Left hindlimb (tissue), 1 donor: Measurements from ENCODE around the gene ECEL1.
"Not testable (repeated sequence)": the region's sequence is repeated elsewhere in the genome, so short reads cannot be mapped to it uniquely, and the experiment has no call there.

Experiments
- DNase-seq: peaks from one replicate; pipeline ENCODE4 v3.0.0-alpha.2; 2018

Gene ECEL1

DNA sequence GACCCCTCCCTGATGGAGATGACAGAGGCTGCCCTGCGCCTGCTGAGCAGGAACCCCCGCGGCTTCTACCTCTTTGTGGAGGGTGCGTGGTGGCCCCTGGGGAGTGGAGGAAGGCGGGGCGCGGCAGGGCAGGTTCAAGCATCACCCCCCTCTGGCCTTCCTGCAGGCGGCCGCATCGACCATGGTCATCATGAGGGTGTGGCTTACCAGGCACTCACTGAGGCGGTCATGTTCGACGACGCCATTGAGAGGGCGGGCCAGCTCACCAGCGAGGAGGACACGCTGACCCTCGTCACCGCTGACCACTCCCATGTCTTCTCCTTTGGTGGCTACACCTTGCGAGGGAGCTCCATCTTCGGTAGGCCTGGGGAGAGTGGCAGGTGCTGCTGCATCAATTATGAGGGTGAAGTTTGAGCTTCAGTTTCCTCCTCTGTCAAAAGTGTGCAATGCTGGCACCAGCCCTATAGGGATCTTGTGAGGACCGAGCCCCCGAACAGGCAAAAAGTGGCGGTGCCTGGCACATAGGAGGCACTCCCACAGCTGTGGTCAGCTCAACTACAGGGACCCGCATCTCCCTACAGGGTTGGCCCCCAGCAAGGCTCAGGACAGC lies 29.5 kb downstream of the ECEL1 start:
- DNase-seq = no peak

DNA sequence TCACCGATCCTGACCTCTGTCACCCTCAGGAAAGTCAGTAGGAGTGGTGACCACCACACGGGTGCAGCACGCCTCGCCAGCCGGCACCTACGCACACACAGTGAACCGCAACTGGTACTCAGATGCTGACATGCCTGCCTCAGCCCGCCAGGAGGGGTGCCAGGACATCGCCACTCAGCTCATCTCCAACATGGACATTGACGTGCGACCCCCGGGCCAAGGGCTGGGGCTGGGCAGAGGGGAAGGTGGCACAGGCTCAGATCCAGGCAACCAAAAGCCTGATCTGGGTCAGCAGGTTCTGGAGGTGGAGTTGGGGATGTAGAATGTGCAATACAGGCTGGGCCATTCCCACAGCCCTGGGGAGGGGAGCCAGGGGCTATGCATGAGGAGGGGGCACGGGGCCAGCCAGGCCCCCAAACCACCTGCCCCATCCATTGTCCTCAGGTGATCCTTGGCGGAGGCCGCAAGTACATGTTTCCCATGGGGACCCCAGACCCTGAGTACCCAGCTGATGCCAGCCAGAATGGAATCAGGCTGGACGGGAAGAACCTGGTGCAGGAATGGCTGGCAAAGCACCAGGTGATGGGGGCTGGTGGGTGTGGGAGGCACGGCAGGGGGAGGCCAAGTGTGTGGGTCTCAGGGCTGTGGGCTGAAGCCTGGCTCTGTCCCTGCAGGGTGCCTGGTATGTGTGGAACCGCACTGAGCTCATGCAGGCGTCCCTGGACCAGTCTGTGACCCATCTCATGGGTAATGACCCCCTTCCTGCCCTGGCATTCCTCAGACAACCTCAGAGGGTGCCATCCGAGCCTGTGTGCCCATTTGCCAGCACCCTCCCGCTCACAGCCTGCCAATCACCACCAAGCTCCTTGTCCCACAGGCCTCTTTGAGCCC lies 30.3 kb downstream of the ECEL1 start:
- DNase-seq = no peak

DNA sequence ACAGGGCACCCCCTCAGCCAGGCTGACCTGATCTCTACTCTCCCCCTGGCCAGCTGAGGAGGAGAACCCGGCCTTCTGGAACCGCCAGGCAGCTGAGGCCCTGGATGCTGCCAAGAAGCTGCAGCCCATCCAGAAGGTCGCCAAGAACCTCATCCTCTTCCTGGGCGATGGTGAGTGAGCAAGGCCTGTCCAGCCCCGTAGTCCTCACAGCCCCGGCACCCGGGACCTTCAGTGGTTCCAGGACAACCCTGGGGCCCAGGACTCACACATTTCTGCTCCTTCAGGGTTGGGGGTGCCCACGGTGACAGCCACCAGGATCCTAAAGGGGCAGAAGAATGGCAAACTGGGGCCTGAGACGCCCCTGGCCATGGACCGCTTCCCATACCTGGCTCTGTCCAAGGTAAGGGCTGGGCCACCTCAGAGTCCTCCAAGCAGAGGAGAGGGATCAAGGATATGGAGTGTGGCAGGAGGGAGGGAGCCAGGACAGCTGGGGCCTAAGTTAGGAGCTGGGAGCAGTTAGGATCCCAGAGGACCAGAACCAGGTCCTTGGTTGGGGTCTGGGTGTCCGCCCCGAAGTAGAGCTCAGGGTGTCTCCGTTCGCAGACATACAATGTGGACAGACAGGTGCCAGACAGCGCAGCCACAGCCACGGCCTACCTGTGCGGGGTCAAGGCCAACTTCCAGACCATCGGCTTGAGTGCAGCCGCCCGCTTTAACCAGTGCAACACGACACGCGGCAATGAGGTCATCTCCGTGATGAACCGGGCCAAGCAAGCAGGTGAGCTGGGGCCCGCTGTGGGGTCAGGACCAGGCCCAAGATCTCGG lies 31.1 kb downstream of the ECEL1 start:
- no peak for DNase-seq

DNA sequence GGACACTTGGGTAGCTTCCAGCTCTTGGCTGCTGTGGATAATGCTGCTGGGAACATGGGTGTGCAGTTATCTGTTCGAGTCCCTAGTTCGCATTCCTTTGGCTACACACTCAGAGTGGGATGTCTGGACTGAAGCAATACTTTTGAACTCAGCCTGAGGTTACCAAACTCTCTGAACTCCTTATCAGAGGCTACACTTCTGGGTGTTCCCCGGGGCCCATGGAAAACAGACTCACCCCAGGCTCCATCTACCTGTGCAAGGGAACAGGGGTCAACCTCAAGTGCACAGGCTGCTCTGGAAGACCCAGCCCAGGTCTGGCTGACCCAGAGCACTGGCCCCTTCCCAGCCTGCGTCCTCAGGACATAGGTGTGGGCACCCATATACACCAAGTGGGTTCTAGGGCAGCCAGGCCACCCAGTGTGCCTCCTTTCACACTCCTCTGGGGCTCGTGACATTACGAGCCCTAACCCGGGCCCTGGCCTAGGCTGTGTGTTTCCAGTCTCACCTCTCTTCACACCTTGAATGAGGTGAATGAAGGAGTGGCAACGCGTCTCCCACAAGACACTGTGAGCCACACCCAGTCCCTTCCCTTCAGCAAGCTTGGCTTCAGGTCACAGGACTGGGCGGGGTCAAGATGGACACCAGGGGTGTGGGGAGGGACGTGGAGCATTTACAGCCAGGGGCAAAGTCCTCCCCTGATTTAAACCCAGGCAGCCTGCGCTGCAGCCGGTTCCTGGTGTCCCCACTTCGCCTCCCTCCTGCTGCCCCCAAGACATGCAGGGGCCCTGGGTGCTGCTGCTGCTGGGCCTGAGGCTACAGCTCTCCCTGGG lies 32.0 kb downstream of the ECEL1 start, which contains the start of gene ALPI:
Gene ALPI (plus strand): TSS at position 728 of the 830 bp plus-strand sequence. CDS start 47 bp downstream, at position 775.
- no peak for DNase-seq

GRCh38 chr2:232454630-232455029 lies 33.0 kb downstream of the ECEL1 start:
- no peak for DNase-seq

DNA sequence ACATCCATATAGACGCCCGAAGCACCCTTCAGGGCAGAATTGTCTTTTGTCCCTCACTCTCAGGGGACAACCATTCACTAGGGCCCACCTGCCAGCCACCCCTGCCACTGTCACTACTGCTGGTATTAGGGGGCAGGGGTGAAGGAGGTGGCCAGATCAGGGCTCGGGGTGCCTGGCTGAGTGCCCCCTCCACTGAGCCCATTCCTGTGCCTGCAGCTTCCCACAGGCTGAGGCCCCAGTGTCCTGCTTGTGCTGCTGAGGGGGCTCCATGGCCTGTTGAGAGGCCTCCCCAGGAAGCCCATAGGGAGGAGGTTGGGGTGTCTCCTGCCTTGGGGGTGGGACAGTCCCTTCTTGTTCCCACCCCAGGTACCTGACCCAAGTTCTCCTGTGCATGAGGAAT lies 36.0 kb downstream of the ECEL1 start:
- not testable (repeated sequence) for DNase-seq

- no peak for DNase-seq
Measured at GRCh38 chr2:232449964-232450363, 37.7 kb downstream of the ECEL1 start.

DNA sequence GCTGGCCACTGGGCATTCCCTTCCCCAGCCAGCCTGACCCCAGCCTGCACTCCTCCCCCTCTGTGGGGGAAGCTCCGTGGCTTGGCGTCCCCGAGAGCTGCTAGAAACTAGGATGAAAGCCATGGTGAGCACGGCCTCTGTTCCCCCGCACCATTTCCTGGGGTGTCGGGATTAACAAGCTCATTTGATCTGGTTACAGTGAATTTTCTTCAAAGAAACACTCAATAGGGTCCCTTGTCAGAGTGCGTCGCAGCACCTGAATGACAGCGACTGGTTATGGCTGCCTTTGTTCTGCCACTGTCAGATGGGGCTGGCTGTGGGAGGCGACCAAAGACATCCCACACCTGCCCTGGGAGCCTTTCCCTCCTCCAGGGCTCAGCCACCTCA lies 39.3 kb downstream of the ECEL1 start:
- DNase-seq = no peak

- no peak for DNase-seq
Measured at GRCh38 chr2:232447638-232448303, 39.9 kb downstream of the ECEL1 start.

- no peak for DNase-seq
Measured at GRCh38 chr2:232447091-232447620, 40.5 kb downstream of the ECEL1 start.

DNA sequence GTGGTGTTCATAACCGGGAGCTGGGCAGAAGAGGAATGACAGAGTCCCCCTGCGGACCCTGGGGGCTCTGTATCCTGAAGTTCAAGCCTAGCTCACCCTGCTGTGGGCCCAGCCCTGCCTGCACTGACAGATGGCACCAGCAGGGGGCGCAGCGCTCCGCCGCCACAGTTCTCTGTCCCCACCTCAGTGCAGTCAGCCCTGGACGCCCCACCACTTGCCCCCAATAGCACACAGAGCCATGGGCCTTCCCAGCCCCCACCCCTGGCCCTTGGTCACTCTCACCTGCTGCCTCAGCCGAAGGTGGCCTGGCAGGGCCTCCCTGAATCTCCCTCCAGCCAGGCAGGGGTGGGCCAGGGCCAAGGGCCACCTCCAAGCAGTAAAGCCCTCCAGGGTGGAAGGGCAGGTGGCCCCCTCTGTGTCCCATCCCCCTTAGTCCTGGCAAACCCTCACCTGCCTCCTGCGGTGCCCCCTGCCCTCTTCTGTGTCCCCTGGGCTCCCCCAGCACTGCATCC lies 41.3 kb downstream of the ECEL1 start:
- DNase-seq = not testable (repeated sequence)

GRCh38 chr2:232445149-232445885 lies 42.3 kb downstream of the ECEL1 start:
- not testable (repeated sequence) for DNase-seq

- no peak for DNase-seq
Measured at GRCh38 chr2:232444409-232445148, 43.1 kb downstream of the ECEL1 start.

DNA sequence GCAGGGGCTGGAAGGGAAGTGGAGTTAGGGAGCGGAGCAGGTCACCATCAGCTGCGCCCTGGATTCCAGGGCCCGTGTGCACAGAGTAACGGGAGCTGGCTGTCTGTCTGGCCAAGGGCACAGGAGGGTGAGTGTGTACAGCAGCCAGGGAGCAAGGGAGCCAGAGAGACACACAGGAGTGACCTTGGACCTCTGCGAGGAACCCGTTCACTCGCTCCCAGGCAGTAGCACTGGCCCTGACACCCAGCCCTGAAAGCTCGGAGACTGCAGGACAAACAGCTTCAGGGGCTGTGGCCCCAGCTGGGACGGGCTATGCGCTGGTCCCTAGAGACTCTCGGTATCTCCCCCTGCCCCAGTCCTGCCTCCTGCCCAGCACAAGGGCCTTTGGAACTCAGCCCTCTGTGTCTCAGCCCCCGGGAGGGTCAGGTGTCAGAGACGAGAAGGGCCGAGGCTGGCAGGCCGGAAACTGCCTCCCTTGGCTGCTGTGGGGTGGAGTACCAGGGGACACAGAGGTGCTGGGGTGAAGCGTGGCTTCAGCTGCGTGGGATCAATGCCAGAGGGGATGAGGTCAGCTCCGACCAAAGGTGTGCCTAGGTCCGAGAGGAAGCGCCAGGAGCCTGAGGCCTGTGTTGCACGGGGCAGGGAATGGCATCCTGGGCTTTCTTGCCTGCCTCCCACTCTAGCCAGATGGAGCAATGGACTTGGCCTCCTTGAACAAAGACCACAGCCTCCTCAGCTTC lies 43.8 kb downstream of the ECEL1 start:
- not testable (repeated sequence) for DNase-seq

DNA sequence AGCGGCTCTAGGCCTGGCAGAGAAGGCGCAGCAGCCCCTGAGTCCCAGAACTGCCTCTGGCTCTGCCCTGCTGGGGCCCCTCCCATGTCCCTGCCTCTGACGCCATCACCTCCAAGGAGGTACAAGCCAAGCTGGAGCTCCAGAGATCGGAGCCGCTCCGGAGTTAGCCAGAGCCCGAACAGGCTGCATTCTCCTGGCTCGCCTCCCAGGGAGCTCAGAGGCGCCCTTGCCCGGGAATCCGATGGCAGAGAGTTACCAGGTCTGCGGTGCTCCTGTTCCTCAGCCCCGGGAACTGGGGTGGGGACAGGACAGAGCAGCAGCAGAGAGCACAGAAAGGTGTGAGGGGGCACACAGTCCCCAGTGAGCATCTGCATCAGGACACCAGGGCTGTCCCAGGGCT lies 44.6 kb downstream of the ECEL1 start:
- DNase-seq = not testable (repeated sequence)

DNA sequence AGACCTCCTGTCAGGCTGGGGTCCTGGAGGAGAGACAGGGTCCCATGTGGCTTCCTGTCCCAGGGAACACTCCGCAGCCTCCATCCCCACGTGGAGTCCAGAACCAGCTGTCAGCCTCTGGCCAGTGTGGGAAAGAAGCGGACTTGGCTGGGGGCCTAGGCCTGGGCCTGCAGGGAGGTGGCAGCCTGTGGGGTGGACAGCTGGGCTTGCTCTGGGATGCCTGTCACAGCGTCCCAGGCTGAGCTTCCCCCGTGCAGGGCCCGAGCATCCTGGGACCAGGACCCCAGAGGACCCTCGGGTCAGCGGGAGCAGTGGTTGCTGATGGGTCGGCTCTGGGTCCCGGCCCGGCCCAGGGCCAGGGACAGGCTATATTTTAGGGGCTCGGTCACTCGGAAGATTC lies 45.2 kb downstream of the ECEL1 start:
- not testable (repeated sequence) for DNase-seq

DNA sequence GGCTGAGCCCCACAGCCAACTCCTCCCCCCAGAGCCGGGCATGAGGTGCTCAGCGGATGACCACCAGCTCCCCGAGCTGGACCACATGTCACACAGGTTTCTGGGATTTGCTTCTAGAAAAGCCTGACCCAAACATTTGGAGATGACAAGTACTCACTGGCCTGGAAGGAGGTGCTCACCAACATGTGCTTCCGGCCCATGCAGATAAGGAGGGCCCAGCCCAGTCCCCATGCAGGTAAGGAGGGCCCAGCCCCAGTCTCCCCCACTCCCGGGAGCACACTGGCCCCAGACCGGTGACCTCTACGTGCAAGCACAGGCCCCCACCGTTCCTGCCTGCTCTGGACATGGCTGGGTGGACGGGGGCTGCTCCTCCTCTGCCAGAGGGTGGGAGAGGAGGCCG lies 45.7 kb downstream of the ECEL1 start:
- DNase-seq = not testable (repeated sequence)

DNA sequence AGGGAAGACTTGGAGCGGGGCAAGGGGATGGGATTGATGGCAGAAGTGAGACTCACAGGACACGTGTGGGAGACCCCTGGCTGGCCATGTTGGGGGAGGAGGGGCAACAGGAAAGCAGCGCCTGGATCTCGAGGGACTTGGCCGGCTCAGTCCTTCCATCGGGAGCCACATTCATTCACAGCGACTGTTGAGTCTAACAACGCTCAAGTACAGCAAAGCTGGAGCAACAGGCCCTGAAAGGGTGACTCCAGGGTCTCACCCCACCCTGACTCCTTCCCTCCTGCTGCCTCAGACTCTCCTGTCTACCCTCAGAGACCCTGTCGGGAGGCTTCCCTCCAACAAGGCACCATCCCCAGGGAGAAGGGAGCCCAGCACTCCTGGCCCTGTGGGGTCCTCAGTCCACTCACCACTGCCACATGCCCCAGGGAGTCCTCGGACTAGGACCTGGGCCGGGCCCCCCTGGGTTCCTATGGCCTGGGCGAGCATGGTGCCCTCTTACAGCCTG lies 46.4 kb downstream of the ECEL1 start:
- no peak for DNase-seq
